Measurements from ENCODE around the gene GPC5.

- TF ChIP-seq CTCF (IDR thresholded peaks at IDR 0.05): no peak
- no peak for TF ChIP-seq POLR2A (IDR thresholded peaks at IDR 0.05)
Observed at GRCh38 chr13:92621985-92622384, 1223.6 kb downstream of the GPC5 start.

Data from testis (tissue), 2 donors.